WERI-Rb-1 (cell line): ENCODE data around the gene PAX8.

Experiments
- DNase-seq: peaks from one replicate; pipeline ENCODE4 v3.0.0-alpha.2; 2020
- H3K27ac ChIP-seq: fragments of 250-450 bp; sonication (Bioruptor Pico); 2 replicates; pipeline ENCODE4 v1.5.1; 2020; ENCODE audit warnings: mild to moderate bottlenecking, moderate library complexity
- H3K27me3 ChIP-seq: fragments of 250-450 bp; sonication (Bioruptor Pico); 2 replicates; pipeline ENCODE4 v1.5.1; 2021; ENCODE audit warnings: mild to moderate bottlenecking, low read depth, moderate library complexity; ENCODE audit not compliant: insufficient read depth, severe bottlenecking
- H3K36me3 ChIP-seq: fragments of 250-450 bp; sonication (Bioruptor Pico); 2 replicates; pipeline ENCODE4 v1.5.1; 2020; ENCODE audit warnings: mild to moderate bottlenecking, moderate library complexity
- H3K4me3 ChIP-seq: 2 replicates; pipeline ENCODE4 v1.5.1; 2011; ENCODE audit warnings: low read depth, mild to moderate bottlenecking, control low read depth, low read length
- H3K9me3 ChIP-seq: fragments of 250-450 bp; sonication (Bioruptor Pico); 2 replicates; pipeline ENCODE4 v1.5.1; 2021; ENCODE audit warnings: mild to moderate bottlenecking, moderate library complexity; ENCODE audit not compliant: severe bottlenecking
- CTCF ChIP-seq: IDR thresholded peaks from 2 replicates; pipeline ENCODE4 v1.5.1; 2011; ENCODE audit warnings: low read depth, mild to moderate bottlenecking, control low read depth, inconsistent platforms, low read length

PAX8 gene

GRCh38 chr2:113169002-113169530, 109.7 kb downstream of the PAX8 start:
- no peak overlapping the region for H3K27ac ChIP-seq
- no peak for TF ChIP-seq CTCF
- no peaks in the 10 kb centered on the region for H3K27me3 ChIP-seq
- no peaks in the 10 kb centered on the region for H3K9me3 ChIP-seq
- no peaks in the 10 kb centered on the region for H3K36me3 ChIP-seq
- DNase-seq = no peak
- H3K4me3 ChIP-seq = no peak overlapping the region

- Histone ChIP-seq H3K4me3 (no peak overlapping the region), H3K27me3 (no peaks in the 10 kb centered on the region), H3K27ac (no peak overlapping the region), H3K9me3 (no peaks in the 10 kb centered on the region), H3K36me3 (no peaks in the 10 kb centered on the region)
- no peak for DNase-seq
- TF ChIP-seq CTCF = no peak
These were observed 110.8 kb downstream of the PAX8 start for GRCh38 chr2:113167962-113168340.

GRCh38 chr2:113167115-113167932, 111.4 kb downstream of the PAX8 start:
- Histone ChIP-seq H3K9me3 (no peaks in the 10 kb centered on the region), H3K36me3 (no peaks in the 10 kb centered on the region), H3K4me3 (no peak overlapping the region), H3K27me3 (no peaks in the 10 kb centered on the region), H3K27ac (no peak overlapping the region)
- no peak for TF ChIP-seq CTCF
- no peak for DNase-seq

- Histone ChIP-seq H3K27me3 (no peaks in the 10 kb centered on the region), H3K27ac (no peak overlapping the region), H3K4me3 (no peak overlapping the region)
These were observed 112.5 kb downstream of the PAX8 start for GRCh38 chr2:113166187-113166645.

More at GRCh38 chr2:113166187-113166645, 112.5 kb downstream of the PAX8 start:
- no peaks in the 10 kb centered on the region for H3K36me3 ChIP-seq
- no peaks in the 10 kb centered on the region for H3K9me3 ChIP-seq
- DNase-seq = no peak
- TF ChIP-seq CTCF = no peak
